ENCODE results near the gene MRPL48.
"Not testable (repeated sequence)": the region's sequence is repeated elsewhere in the genome, so short reads cannot be mapped to it uniquely, and the experiment has no call there.

MRPL48 gene

GRCh38 chr11:73787643-73788558 is at the start of gene MRPL48:
Gene MRPL48 (plus strand): TSS chr11:73787874. CDS start chr11:73787972, 98 bp downstream.
- peak; percentile 94 for DNase-seq

- DNase-seq: no peak
Observed at GRCh38 chr11:73743045-73743444, 44.6 kb upstream of the MRPL48 start.

GRCh38 chr11:73746701-73747100 is 41.0 kb upstream of the MRPL48 start:
- no peak for DNase-seq

- no peak for DNase-seq
Observed at GRCh38 chr11:73747762-73748161, 39.9 kb upstream of the MRPL48 start.

GRCh38 chr11:73748300-73748699 is 39.4 kb upstream of the MRPL48 start:
- no peak for DNase-seq

GRCh38 chr11:73749118-73749517 is 38.6 kb upstream of the MRPL48 start:
- no peak for DNase-seq

- DNase-seq: no peak
Observed at GRCh38 chr11:73750228-73750627, 37.4 kb upstream of the MRPL48 start.

GRCh38 chr11:73750862-73751261 is 36.8 kb upstream of the MRPL48 start:
- DNase-seq: not testable (repeated sequence)

- DNase-seq: no peak
Observed at GRCh38 chr11:73752216-73752867, 35.3 kb upstream of the MRPL48 start.

- DNase-seq: no peak
Observed at GRCh38 chr11:73752903-73753302, 34.8 kb upstream of the MRPL48 start.

- no peak for DNase-seq
Observed at GRCh38 chr11:73753938-73754337, 33.7 kb upstream of the MRPL48 start.

GRCh38 chr11:73755670-73756069 is 32.0 kb upstream of the MRPL48 start:
- DNase-seq: no peak

GRCh38 chr11:73757598-73757997 is 30.1 kb upstream of the MRPL48 start:
- DNase-seq: no peak

GRCh38 chr11:73758451-73758850 is 29.2 kb upstream of the MRPL48 start:
- DNase-seq: no peak

GRCh38 chr11:73759610-73760134 is 28.0 kb upstream of the MRPL48 start:
- no peak for DNase-seq

GRCh38 chr11:73760135-73760678 is 27.5 kb upstream of the MRPL48 start:
- no peak for DNase-seq

GRCh38 chr11:73760679-73761402 is 26.8 kb upstream of the MRPL48 start, which contains the start of gene RAB6A:
Gene RAB6A (minus strand): TSS chr11:73761074. CDS start chr11:73760635, 439 bp downstream.
- peak; percentile 100 for DNase-seq

- no peak for DNase-seq
Observed at GRCh38 chr11:73761403-73761945, 26.2 kb upstream of the MRPL48 start.

- DNase-seq: no peak
Observed at GRCh38 chr11:73762732-73763131, 24.9 kb upstream of the MRPL48 start.

- DNase-seq: no peak
Observed at GRCh38 chr11:73766763-73767162, 20.9 kb upstream of the MRPL48 start.

- not testable (repeated sequence) for DNase-seq
Observed at GRCh38 chr11:73770811-73771210, 16.9 kb upstream of the MRPL48 start.
